HCT116 (cell line): ENCODE data around the gene NEB.

ENCODE experiments used
- CTCF ChIP-seq, 3 experiments: fragments of 200-600 bp in 1 of 3; sonication (generic) in 1 of 3; IDR thresholded peaks in 2 of 3; conservative IDR thresholded peaks in 1 of 3; 2 replicates each; pipeline ENCODE4 v1.5.1; 2012 to 2017; ENCODE audit warnings: low read depth in 2 of 3, low read length in 2 of 3, antibody characterized with exemption in 1 of 3, borderline replicate concordance in 1 of 3, control low read depth in 1 of 3, mild to moderate bottlenecking in 1 of 3, mixed read lengths in 1 of 3, mixed run types in 1 of 3, moderate library complexity in 1 of 3; ENCODE audit not compliant: insufficient read depth in 1 of 3
- EGR1 ChIP-seq: IDR thresholded peaks from 2 replicates; pipeline ENCODE4 v1.6.1; 2012; ENCODE audit warnings: low read depth
- FOSL1 ChIP-seq: IDR thresholded peaks from 2 replicates; pipeline ENCODE4 v1.6.1; 2012; ENCODE audit warnings: low read depth
- POLR2A ChIP-seq: IDR thresholded peaks from 2 replicates; pipeline ENCODE4 v1.7.0; 2011; ENCODE audit warnings: borderline replicate concordance; ENCODE audit not compliant: insufficient read depth, insufficient read length; ENCODE audit errors: extremely low read depth
- POLR2AphosphoS5 ChIP-seq: IDR thresholded peaks from 2 replicates; pipeline ENCODE4 v1.6.1; 2011; ENCODE audit warnings: mild to moderate bottlenecking, low read depth, low read length, moderate library complexity
- YY1 ChIP-seq: IDR thresholded peaks from 2 replicates; pipeline ENCODE4 v1.6.1; 2011; ENCODE audit warnings: low read length, low read depth, moderate library complexity, mild to moderate bottlenecking; ENCODE audit not compliant: insufficient replicate concordance; ENCODE audit errors: extremely low read depth
- ZBTB33 ChIP-seq: IDR thresholded peaks from 2 replicates; pipeline ENCODE4 v1.6.1; 2011; ENCODE audit warnings: mild to moderate bottlenecking, low read length, moderate library complexity; ENCODE audit not compliant: insufficient replicate concordance; ENCODE audit errors: extremely low read depth

GRCh38 chr2:151562398-151562797, 171.9 kb downstream of the NEB start:
- TF ChIP-seq POLR2A (no peak), ZBTB33 (no peak), FOSL1 (no peak), EGR1 (no peak), CTCF (IDR thresholded peaks at IDR 0.05 in 2 of 3, conservative IDR thresholded peaks at IDR 0.05 in 1 of 3; ENCODE audit: borderline replicate concordance in 1 of 3, insufficient read depth in 1 of 3, low read depth in 2 of 3, low read length in 2 of 3) (no peak), YY1 (no peak), POLR2AphosphoS5 (no peak)
